Adrenal gland (tissue), 12 donors: ENCODE measurements around the gene HECW1. TPM values are rescaled to one million over a fixed set of nuclear protein-coding genes. Genes with fewer than 3 reads are reported as not detected.

Source experiments
- DNase-seq, 7 donors: peaks; one replicate each; pipeline ENCODE4 v3.0.0-alpha.2; 2019 to 2020
- H3K27ac ChIP-seq, 5 donors: fragments of 200-600 bp; sonication (generic) in 4 of 5; 1 replicate in 3 of 5; 2 replicates in 2 of 5; pipeline versions ENCODE4 v1.5.1 to v1.8.0; 2016 to 2020; ENCODE audit warnings: mild to moderate bottlenecking in 1 of 5
- H3K27me3 ChIP-seq: fragments of 200-600 bp; 2 replicates; pipeline ENCODE4 v1.8.0; 2021
- H3K36me3 ChIP-seq, 2 donors: fragments of 200-600 bp; replicated peaks in 1 of 2; 1 replicate in 1 of 2; 2 replicates in 1 of 2; pipeline versions ENCODE4 v1.5.1 to v1.8.0; 2018 to 2022
- H3K4me1 ChIP-seq, 2 donors: fragments of 200-600 bp; replicated peaks in 1 of 2; 1 replicate in 1 of 2; 2 replicates in 1 of 2; pipeline versions ENCODE4 v1.5.1 to v1.8.0; 2018 to 2021
- H3K4me3 ChIP-seq, 4 donors: fragments of 200-600 bp; sonication (generic) in 3 of 4; one replicate each; pipeline ENCODE4 v1.5.1; 2016 to 2018
- H3K9me3 ChIP-seq, 3 donors: fragments of 200-600 bp; sonication (generic) in 1 of 3; replicated peaks in 1 of 3; 1 replicate in 2 of 3; 2 replicates in 1 of 3; pipeline versions ENCODE4 v1.5.1 to v1.8.0; 2016 to 2021
- POLR2A ChIP-seq, 2 donors: fragments of 450-650 bp; IDR thresholded peaks; one replicate each; pipeline ENCODE4 v1.6.1; 2017; ENCODE audit warnings: antibody characterized with exemption in 2 of 2, mild to moderate bottlenecking in 2 of 2, moderate library complexity in 1 of 2
- WGBS, 4 donors: extraction: QIAGEN DNeasy Blood & Tissue Kit in 2 of 4; methylation state at CpG; one replicate each; pipeline versions ENCODE4 v1.1.5 to v1.1.7; 2013 to 2017; 5-methylcytosine and 5-hydroxymethylcytosine counted together
- intact Hi-C, 2 donors: fragments of 100-400 bp; cut with DNase I; formaldehyde crosslinking; loops; one replicate each; pipeline versions ENCODE4 v1.14.1 to v1.15.0; 2022 to 2023
- polyA plus RNA-seq, 3 donors: library from polyadenylated mRNA; stranded (reverse); fragments of 200-250 nt in 2 of 3; fragments of 350-450 nt in 1 of 3; fragmentation: Illumina TruSeq in 1 of 3; extraction: RNeasy Lipid Tissue Mini Kit (QIAGEN cat#74804) in 1 of 3; gene quantifications; one replicate each; pipeline ENCODE4 v1.2.3, GENCODE V29; 2013 to 2014
- total RNA-seq, 9 donors: library from RNA; depleted of rRNA in 4 of 9; stranded (reverse); fragments of >200 nt in 4 of 9; fragments of 120-200 nt in 1 of 9; fragmentation: NEBNext Ultra II Directional in 1 of 9; extraction: Animal tissue kit (Norgen Biotek cat#: 25700) in 1 of 9; gene quantifications; one replicate each; pipeline versions ENCODE4 v1.1.0 to v1.2.4, GENCODE V29; 2013 to 2023
- TF ChIP-seq, protein P1 (sequence below), 6 experiments: fragments of 450-650 bp in 4 of 6; fragments of 200-600 bp in 2 of 6; sonication (generic) in 1 of 6; IDR thresholded peaks; 1 replicate in 5 of 6; 2 replicates in 1 of 6; pipeline versions ENCODE4 v1.5.1 to v1.8.0; 2016 to 2021; ENCODE audit warnings: antibody characterized with exemption in 6 of 6, mild to moderate bottlenecking in 2 of 6, moderate library complexity in 1 of 6
- donor health status: healthy with polysubstance abuse.
- donor health status: Bipolar disorder and iron deficiency.
- donor health status: DM: yes; HTN: yes; CAD: no.
- donor health status: DM: no; HTN: no; CAD: no.
- donor health status: DM: no; HTN: no; CAD: no.
- donor health status: DM: yes; HTN: yes; CAD: no.

Gene HECW1
- total and polyA plus RNA-seq, 12 donors, result under 0.01 to 3.2 (median 0.06) TPM; not detected in 4

DNA sequence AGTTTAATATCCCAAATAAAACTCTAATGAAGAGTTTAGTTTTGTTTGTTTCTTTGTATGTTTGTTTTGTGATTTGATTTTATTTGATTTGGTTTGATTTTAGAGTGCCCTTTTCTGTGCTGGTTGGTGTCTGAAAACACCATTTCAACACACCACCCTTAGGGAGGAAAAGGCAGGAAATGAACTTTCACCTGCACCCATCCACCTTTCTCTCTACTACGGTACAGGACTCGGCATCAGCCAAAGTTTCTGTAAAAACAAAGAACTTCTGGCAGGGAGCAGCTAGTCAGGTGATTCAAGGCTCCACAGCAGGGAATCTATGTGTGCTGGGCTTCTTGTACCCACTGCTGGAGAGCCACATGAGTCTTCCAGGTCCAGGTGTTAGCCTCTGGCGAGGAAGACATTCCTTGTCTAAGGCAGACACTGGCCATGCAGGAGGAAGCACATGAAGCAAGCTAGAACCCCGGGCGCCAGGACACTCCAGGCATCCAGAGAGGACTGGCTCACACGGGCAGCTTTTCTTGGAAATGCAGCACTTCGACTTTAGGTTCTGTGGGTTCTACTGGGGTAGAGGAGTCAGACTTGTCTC is 448.4 kb downstream of the HECW1 start:
- no peaks in the 10 kb centered on the region for H3K4me1 ChIP-seq
- H3K4me3 ChIP-seq, result no peak overlapping the region
- H3K36me3 ChIP-seq, result no peaks in the 10 kb centered on the region
- no peak overlapping the region for H3K27ac ChIP-seq
- DNase-seq, result no peak
- no peaks in the 10 kb centered on the region for H3K9me3 ChIP-seq
- intact Hi-C loops, result no loop called here
- WGBS, 4 donors, result 70 to 90% (median 85%) methylated on average over 2 to 7 of the region's 7 CpGs
- no peak for TF ChIP-seq POLR2A (IDR thresholded peaks at IDR 0.05)
- TF ChIP-seq, protein P1, sequence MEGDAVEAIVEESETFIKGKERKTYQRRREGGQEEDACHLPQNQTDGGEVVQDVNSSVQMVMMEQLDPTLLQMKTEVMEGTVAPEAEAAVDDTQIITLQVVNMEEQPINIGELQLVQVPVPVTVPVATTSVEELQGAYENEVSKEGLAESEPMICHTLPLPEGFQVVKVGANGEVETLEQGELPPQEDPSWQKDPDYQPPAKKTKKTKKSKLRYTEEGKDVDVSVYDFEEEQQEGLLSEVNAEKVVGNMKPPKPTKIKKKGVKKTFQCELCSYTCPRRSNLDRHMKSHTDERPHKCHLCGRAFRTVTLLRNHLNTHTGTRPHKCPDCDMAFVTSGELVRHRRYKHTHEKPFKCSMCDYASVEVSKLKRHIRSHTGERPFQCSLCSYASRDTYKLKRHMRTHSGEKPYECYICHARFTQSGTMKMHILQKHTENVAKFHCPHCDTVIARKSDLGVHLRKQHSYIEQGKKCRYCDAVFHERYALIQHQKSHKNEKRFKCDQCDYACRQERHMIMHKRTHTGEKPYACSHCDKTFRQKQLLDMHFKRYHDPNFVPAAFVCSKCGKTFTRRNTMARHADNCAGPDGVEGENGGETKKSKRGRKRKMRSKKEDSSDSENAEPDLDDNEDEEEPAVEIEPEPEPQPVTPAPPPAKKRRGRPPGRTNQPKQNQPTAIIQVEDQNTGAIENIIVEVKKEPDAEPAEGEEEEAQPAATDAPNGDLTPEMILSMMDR (IDR thresholded peaks at IDR 0.05), result no peak
- H3K27me3 ChIP-seq, result peaks cover 4% of the 10 kb centered on the region

DNA sequence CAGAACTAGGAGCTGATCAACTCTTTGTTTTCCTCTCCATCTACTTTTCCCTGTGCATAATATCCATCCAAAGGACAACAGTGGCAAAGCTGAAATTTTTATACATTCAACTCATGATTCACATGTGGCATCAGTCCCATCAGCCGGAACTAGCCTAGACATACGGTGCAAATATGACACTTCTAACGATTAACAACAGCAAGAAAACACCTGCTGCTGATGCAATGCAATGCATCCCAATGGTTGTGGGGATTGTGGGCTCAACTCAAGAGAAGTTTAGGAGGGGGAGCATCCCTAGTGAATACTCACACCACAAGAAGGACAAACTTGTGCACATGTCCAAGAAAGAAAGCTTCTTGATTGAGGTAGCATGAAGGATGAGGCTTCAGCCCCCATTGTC is 449.9 kb downstream of the HECW1 start:
- intact Hi-C loops, result no loop called here
- no peak overlapping the region for H3K4me3 ChIP-seq
- 84 to 92% (median 89%) methylated on average over 3 of the region's 3 CpGs for WGBS, 4 donors
- no peaks in the 10 kb centered on the region for H3K4me1 ChIP-seq
- no peaks in the 10 kb centered on the region for H3K9me3 ChIP-seq
- TF ChIP-seq, protein P1 (IDR thresholded peaks at IDR 0.05), result no peak
- no peak for DNase-seq
- H3K36me3 ChIP-seq, result no peaks in the 10 kb centered on the region
- H3K27me3 ChIP-seq, result peaks cover 4% of the 10 kb centered on the region
- H3K27ac ChIP-seq, result no peak overlapping the region

- WGBS, 4 donors, result 58 to 74% (median 65%) methylated on average over 6 of the region's 6 CpGs
- H3K27me3 ChIP-seq, result peaks cover 4% of the 10 kb centered on the region
- no peaks in the 10 kb centered on the region for H3K4me1 ChIP-seq
- H3K4me3 ChIP-seq, result no peak overlapping the region
- intact Hi-C loops, result no loop called here
- H3K36me3 ChIP-seq, result no peaks in the 10 kb centered on the region
- TF ChIP-seq, protein P1 (IDR thresholded peaks at IDR 0.05), result no peak
- no peak for TF ChIP-seq POLR2A (IDR thresholded peaks at IDR 0.05)
- H3K27ac ChIP-seq, result no peak overlapping the region
- no peak for DNase-seq
- no peaks in the 10 kb centered on the region for H3K9me3 ChIP-seq
Observed at GRCh38 chr7:43565786-43566185, 453.3 kb downstream of the HECW1 start.

- Histone ChIP-seq H3K27me3 (no peaks in the 10 kb centered on the region), H3K4me1 (no peaks in the 10 kb centered on the region), H3K27ac (no peak overlapping the region), H3K9me3 (no peaks in the 10 kb centered on the region), H3K4me3 (no peak overlapping the region), H3K36me3 (no peaks in the 10 kb centered on the region)
- TF ChIP-seq, protein P1 (IDR thresholded peaks at IDR 0.05), result no peak
- no peak for TF ChIP-seq POLR2A (IDR thresholded peaks at IDR 0.05)
- WGBS, 4 donors, result 77 to 88% (median 85%) methylated on average over 6 of the region's 6 CpGs
- DNase-seq, result no peak
- intact Hi-C loops, result no loop called here
Observed at GRCh38 chr7:43568529-43568928, 456.1 kb downstream of the HECW1 start.
